22Rv1 (cell line): ENCODE measurements around the gene ALKBH6.
"Not testable (repeated sequence)": the region's sequence is repeated elsewhere in the genome, so short reads cannot be mapped to it uniquely, and the experiment has no call there.

Experiments
- ZFX ChIP-seq: fragments of 450-650 bp; IDR thresholded peaks from 2 replicates; pipeline ENCODE4 v1.6.1; 2017; ENCODE audit warnings: antibody characterized with exemption, borderline replicate concordance
- TF ChIP-seq, protein P1 (sequence below): fragments of 450-650 bp; IDR thresholded peaks from 2 replicates; pipeline ENCODE4 v1.5.1; 2017; ENCODE audit warnings: mild to moderate bottlenecking

DNA sequence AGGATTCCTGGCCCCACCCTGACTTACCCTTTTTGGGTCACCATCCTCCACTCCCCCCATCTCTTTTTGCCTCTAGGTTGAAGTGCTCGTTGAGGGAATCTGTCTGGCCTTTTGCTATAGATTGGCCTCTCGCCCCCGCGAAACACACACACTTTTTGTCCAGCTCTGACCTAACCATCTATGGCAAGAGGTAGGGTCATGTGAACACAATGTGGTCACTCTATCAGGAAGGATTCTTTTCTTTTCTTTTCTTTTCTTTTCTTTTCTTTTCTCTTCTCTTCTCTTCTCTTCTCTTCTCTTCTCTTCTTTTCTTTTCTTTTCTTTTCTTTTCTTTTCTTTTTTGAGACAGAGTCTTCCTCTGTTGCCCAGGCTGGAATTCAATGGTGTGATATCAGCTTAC is 33.0 kb downstream of the ALKBH6 start:
- TF ChIP-seq, protein P1, sequence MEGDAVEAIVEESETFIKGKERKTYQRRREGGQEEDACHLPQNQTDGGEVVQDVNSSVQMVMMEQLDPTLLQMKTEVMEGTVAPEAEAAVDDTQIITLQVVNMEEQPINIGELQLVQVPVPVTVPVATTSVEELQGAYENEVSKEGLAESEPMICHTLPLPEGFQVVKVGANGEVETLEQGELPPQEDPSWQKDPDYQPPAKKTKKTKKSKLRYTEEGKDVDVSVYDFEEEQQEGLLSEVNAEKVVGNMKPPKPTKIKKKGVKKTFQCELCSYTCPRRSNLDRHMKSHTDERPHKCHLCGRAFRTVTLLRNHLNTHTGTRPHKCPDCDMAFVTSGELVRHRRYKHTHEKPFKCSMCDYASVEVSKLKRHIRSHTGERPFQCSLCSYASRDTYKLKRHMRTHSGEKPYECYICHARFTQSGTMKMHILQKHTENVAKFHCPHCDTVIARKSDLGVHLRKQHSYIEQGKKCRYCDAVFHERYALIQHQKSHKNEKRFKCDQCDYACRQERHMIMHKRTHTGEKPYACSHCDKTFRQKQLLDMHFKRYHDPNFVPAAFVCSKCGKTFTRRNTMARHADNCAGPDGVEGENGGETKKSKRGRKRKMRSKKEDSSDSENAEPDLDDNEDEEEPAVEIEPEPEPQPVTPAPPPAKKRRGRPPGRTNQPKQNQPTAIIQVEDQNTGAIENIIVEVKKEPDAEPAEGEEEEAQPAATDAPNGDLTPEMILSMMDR = not testable (repeated sequence)
- TF ChIP-seq ZFX = not testable (repeated sequence)
